SU-DHL-6 (cell line): Measurements from ENCODE around the gene RIOK1.

Experiments used
- H2AFZ ChIP-seq: fragments of 200-600 bp; sonication (generic); 2 replicates; pipeline ENCODE4 v1.6.1; 2014; ENCODE audit warnings: low read depth, mild to moderate bottlenecking, moderate library complexity, mixed read lengths, antibody characterized with exemption, low read length; ENCODE audit not compliant: severe bottlenecking
- H3F3A ChIP-seq: fragments of 200-600 bp; shearing (Covaris generic); 2 replicates; pipeline ENCODE4 v1.6.0; 2016; ENCODE audit warnings: antibody characterized with exemption, mild to moderate bottlenecking; ENCODE audit not compliant: insufficient read depth
- H3K27ac ChIP-seq: fragments of 200-600 bp; sonication (generic); 2 replicates; pipeline ENCODE4 v1.5.1; 2016; ENCODE audit warnings: low read depth, mild to moderate bottlenecking, low read length, moderate library complexity, mixed read lengths
- H3K27me3 ChIP-seq: fragments of 200-600 bp; sonication (generic), shearing (Covaris generic); 2 replicates; pipeline ENCODE4 v1.6.0; 2014; ENCODE audit warnings: mild to moderate bottlenecking, low read length
- H3K36me3 ChIP-seq: fragments of 200-600 bp; sonication (generic); 2 replicates; pipeline ENCODE4 v1.6.1; 2014; ENCODE audit warnings: mild to moderate bottlenecking, low read length, mixed read lengths
- H3K4me2 ChIP-seq: fragments of 300-600, 200-600 bp; shearing (Covaris generic), sonication (generic); 2 replicates; pipeline ENCODE4 v1.6.0; 2014; ENCODE audit warnings: low read length, low read depth, mild to moderate bottlenecking; ENCODE audit not compliant: poor library complexity, severe bottlenecking
- H3K4me3 ChIP-seq: fragments of 200-600 bp; sonication (generic); 2 replicates; pipeline ENCODE4 v1.5.1; 2014; ENCODE audit warnings: antibody characterized with exemption, low read length, mild to moderate bottlenecking, mixed read lengths; ENCODE audit not compliant: insufficient read depth, poor library complexity, severe bottlenecking
- H3K79me2 ChIP-seq: fragments of 200-600 bp; sonication (generic); 2 replicates; pipeline ENCODE4 v1.6.1; 2014; ENCODE audit warnings: mild to moderate bottlenecking, low read length, moderate library complexity; ENCODE audit not compliant: insufficient read depth
- H3K9ac ChIP-seq: fragments of 200-600 bp; sonication (generic); 2 replicates; pipeline ENCODE4 v1.7.0; 2014; ENCODE audit warnings: mild to moderate bottlenecking, low read length
- H3K9me2 ChIP-seq: fragments of 200-600 bp; sonication (generic); replicated peaks from 2 replicates; pipeline ENCODE4 v1.6.1; 2014; ENCODE audit warnings: low read length; ENCODE audit not compliant: insufficient read depth
- H3K9me3 ChIP-seq: fragments of 200-600 bp; sonication (generic); 2 replicates; pipeline ENCODE4 v1.6.1; 2014; ENCODE audit warnings: low read length, mixed read lengths; ENCODE audit not compliant: insufficient read depth
- H4K20me1 ChIP-seq: fragments of 200-600 bp; sonication (generic); 2 replicates; pipeline ENCODE4 v1.6.1; 2014; ENCODE audit warnings: low read depth, mild to moderate bottlenecking, antibody characterized with exemption, low read length, moderate library complexity, mixed read lengths
- CTCF ChIP-seq: fragments of 200-600 bp; sonication (generic); IDR thresholded peaks from one replicate; pipeline ENCODE4 v1.5.1; 2017; ENCODE audit warnings: antibody characterized with exemption, mild to moderate bottlenecking, low read length, moderate library complexity; ENCODE audit not compliant: insufficient read depth, poor library complexity, severe bottlenecking
- EZH2phosphoT487 ChIP-seq: fragments of 200-600 bp; sonication (generic), shearing (Covaris generic); conservative IDR thresholded peaks from 2 replicates; pipeline ENCODE4 v1.6.1; 2018; ENCODE audit warnings: mild to moderate bottlenecking, antibody characterized with exemption, low read length, moderate library complexity, mixed read lengths

Gene RIOK1

GRCh38 chr6:7445101-7445500 is 55.5 kb downstream of the RIOK1 start:
- Histone ChIP-seq H3K9ac (no peak overlapping the region), H3K9me3 (no peaks in the 10 kb centered on the region), H3K4me2 (no peak overlapping the region), H3K4me3 (no peak overlapping the region), H2AFZ (no peak overlapping the region), H3K9me2 (no peaks in the 10 kb centered on the region), H3F3A (no peaks in the 10 kb centered on the region), H4K20me1 (no peaks in the 10 kb centered on the region), H3K36me3 (no peaks in the 10 kb centered on the region), H3K27me3 (no peaks in the 10 kb centered on the region), H3K79me2 (no peaks in the 10 kb centered on the region), H3K27ac (no peak overlapping the region)
- TF ChIP-seq CTCF (no peak), EZH2phosphoT487 (no peak)

- no peak overlapping the region for H3K27ac ChIP-seq
- H3K27me3 ChIP-seq, result no peaks in the 10 kb centered on the region
- no peak overlapping the region for H3K9ac ChIP-seq
- no peaks in the 10 kb centered on the region for H3K9me2 ChIP-seq
- no peak overlapping the region for H2AFZ ChIP-seq
- H3K79me2 ChIP-seq, result no peaks in the 10 kb centered on the region
- H3K4me3 ChIP-seq, result no peak overlapping the region
- H4K20me1 ChIP-seq, result no peaks in the 10 kb centered on the region
- H3K36me3 ChIP-seq, result no peaks in the 10 kb centered on the region
- no peaks in the 10 kb centered on the region for H3F3A ChIP-seq
- H3K9me3 ChIP-seq, result no peaks in the 10 kb centered on the region
- TF ChIP-seq EZH2phosphoT487 (no peak), CTCF (no peak)
- no peak overlapping the region for H3K4me2 ChIP-seq
Measured at GRCh38 chr6:7445885-7446461, 56.4 kb downstream of the RIOK1 start.

- Histone ChIP-seq H2AFZ (no peak overlapping the region), H3K9ac (no peak overlapping the region), H3K9me3 (no peaks in the 10 kb centered on the region), H3K27ac (no peak overlapping the region), H3K4me2 (no peak overlapping the region), H4K20me1 (no peaks in the 10 kb centered on the region), H3K79me2 (no peaks in the 10 kb centered on the region), H3K36me3 (no peaks in the 10 kb centered on the region), H3F3A (no peaks in the 10 kb centered on the region), H3K4me3 (no peak overlapping the region), H3K9me2 (no peaks in the 10 kb centered on the region), H3K27me3 (no peaks in the 10 kb centered on the region)
- TF ChIP-seq CTCF (no peak), EZH2phosphoT487 (no peak)
Measured at GRCh38 chr6:7446619-7447325, 57.2 kb downstream of the RIOK1 start.
